22Rv1 (cell line): Measurements from ENCODE around the gene GOLGA8Q.
A peak's percentile ranks its signal among the peaks of the same experiment; 100 is the strongest.
"Not testable (repeated sequence)": the region's sequence is repeated elsewhere in the genome, so short reads cannot be mapped to it uniquely, and the experiment has no call there.

Experiments used
- H3K27ac ChIP-seq: fragments of 450-650 bp; 2 replicates; pipeline ENCODE4 v1.5.1; 2017
- CTCF ChIP-seq: fragments of 450-650 bp; IDR thresholded peaks from 2 replicates; pipeline ENCODE4 v1.5.1; 2017; ENCODE audit warnings: mild to moderate bottlenecking

GOLGA8Q gene, protein sequence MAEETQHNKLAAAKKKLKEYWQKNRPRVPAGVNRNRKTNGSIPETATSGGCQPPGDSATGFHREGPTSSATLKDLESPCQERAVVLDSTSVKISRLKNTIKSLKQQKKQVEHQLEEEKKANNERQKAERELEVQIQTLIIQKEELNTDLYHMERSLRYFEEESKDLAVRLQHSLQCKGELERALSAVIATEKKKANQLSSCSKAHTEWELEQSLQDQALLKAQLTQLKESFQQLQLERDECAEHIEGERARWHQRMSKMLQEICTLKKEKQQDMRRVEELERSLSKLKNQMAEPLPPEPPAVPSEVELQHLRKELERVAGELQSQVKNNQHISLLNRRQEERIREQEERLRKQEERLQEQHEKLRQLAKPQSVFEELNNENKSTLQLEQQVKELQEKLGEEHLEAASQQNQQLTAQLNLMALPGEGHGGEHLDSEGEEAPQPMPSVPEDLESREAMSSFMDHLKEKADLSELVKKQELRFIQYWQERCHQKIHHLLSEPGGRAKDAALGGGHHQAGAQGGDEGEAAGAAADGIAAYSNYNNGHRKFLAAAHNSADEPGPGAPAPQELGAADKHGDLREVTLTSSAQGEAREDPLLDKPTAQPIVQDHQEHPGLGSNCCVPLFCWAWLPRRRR

GRCh38 chr15:30551750-30552149, at the start of gene GOLGA8Q:
Gene GOLGA8Q (plus strand): TSS chr15:30552050. CDS start chr15:30552078, 28 bp downstream.
- not testable (repeated sequence) for H3K27ac ChIP-seq

DNA sequence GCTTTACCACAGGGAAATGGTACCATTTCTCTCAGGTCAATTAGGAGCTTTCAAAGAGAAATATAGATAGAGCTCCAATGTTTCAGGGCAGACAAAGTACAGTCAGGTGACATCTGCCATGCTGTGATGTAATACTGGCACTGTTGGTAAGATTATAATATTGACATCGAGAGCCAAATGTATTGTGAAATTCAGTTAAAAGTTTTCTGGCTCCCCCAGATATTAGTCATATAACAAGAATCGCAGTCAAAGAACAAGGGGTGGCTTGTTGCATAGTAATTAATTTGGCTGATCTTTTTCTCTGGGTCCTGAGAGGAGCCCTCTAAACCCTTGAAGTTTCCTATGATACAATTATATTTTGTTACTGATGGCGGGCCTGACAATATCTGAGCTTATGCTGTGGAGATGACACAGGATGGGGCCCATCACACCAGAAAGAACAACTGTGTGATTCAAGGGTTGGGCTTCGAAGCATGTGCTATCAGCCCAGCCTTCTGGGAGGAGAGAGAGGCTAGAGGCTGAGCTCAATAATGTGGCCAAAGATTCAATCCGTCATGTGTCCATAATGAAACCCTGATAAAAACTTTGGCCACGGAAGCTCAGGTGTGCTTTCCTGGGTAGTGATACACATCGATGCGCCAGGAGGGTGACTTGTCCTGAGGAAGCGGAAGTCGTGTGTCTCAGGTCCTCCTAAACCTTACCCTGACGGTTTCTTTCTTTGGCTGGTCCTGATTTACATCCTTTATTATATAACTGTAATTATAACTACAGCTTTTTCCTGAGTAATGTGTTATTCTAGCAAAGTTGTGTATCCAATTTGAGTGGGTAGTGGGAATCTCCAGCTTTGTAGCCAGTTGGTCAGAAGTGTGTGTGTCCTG, 48.7 kb upstream of the GOLGA8Q start:
- H3K27ac ChIP-seq = not testable (repeated sequence)

GRCh38 chr15:30504162-30504843, 47.5 kb upstream of the GOLGA8Q start:
- H3K27ac ChIP-seq = not testable (repeated sequence)

DNA sequence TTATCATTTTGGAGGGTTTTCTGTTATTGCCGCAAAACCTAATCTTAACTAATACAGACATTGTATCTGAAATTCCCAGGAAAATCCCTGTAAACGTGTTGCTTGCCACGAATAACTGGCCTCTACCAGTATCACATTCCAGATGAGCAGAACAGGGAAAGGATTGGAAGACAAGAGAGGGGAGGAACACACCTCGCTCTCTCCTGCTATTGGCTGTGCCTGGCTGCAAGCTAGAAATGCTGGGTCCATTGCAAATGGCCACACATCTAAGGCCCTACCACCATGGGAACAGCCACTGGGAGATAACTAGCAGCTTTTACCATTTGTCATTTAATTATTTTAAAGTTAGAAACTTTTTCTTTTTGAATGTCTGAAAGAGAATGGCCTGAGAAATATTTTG, 37.3 kb upstream of the GOLGA8Q start:
- H3K27ac ChIP-seq = not testable (repeated sequence)

DNA sequence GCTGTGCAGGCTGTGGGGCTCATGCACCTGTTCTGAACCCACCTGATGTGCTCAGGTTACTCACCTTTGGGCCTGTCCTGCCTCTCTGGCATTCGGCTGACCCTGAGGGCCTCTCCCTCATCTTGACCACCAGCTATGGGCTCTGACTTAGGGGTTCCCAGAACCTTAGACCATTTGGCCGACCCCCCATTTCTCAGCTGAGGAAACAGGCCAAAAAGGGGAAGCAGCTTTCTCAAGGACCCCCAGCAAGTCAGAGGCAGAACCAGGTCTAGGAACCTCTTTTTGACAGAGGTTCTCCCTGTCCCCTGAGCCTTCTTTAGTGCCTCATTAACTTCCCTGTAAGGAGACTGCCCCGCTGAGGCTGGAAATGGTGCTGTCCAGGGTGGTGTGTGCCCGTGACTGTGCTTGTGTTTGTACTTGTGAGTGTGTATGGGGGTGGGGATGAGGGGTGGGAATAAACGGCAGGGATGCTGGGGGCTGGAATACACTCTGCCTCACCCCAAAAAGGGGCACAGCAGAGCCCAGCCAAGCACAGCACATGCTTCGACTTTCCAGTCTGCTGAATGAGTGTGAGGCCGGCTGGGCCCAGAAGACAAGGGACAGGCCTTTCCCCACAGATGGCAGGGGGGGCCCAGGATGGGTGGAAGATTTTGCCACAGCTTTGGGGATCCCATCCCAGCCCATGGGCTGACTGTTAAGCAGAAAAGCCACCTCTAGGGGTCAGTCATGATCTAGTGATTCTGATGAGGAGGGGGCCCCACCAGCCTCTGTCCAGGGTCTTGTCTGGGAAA, 28.2 kb upstream of the GOLGA8Q start:
- H3K27ac ChIP-seq = not testable (repeated sequence)

DNA sequence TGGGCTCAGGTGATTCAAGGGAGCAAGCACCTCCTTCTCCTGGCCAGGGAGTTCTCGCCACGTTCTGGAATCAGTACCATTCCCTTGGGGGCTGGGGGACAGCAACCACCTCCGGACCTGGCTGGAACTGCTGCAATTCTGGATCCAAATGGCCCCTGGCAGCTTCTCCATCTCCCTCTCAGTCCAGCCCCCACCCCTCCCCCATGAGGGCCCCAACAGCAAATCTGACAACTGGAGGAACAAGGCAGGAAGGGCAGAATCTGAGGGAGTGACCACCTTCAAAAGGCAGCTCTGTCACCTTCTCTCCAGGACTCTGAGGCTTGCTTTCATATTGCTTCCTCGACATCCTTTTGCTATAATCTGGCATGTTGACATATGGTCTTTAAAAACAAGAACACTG, 25.9 kb upstream of the GOLGA8Q start:
- not testable (repeated sequence) for H3K27ac ChIP-seq

- H3K27ac ChIP-seq = not testable (repeated sequence)
Observed at GRCh38 chr15:30529049-30529448, 22.8 kb upstream of the GOLGA8Q start.

DNA sequence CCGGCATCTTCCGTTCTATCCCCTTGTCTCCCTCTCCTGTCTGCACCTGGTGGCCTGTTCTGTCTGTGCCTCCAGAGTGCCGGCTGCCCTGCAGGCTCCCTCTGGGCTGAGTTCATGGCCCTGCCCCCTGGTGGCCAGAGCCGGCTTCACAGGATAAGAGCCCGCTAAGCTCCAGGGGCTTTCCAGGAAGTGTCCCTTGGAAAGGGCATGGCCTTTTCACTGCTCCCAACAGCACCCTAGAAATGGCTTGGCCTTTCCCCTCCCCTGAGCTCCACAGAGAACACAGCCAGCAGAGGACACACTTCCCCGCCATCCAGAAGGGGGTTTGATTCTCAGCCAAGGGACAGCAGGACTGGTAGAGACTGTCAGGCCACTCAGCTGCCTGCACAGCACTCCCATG, 15.1 kb downstream of the GOLGA8Q start:
- TF ChIP-seq CTCF = peak; percentile 33
- not testable (repeated sequence) for H3K27ac ChIP-seq

DNA sequence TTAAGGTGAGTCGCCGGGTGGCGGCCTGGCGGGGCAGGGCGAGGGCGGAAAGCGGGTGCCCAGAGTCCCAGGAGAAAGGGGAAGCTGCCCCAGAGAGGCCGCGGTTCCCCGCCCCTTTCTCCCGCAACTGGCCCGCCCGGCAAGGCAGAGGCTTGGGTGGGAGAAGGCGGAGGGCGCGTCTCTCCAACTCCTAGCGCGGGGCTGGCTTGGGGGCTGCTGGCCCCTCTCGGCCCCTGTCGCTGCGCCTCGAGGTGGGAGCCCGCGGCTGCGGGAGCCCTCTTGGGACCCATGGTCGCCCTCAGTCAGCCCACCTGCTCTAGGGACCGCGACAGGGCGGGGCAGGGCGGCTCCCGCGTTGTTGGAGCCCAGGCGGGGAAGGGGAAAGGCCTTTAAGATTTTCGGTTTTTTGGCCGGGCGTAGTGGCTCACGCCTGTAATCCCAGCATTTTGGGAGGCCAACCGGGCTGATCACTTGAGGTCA, 21.2 kb downstream of the GOLGA8Q start:
- H3K27ac ChIP-seq = not testable (repeated sequence)

DNA sequence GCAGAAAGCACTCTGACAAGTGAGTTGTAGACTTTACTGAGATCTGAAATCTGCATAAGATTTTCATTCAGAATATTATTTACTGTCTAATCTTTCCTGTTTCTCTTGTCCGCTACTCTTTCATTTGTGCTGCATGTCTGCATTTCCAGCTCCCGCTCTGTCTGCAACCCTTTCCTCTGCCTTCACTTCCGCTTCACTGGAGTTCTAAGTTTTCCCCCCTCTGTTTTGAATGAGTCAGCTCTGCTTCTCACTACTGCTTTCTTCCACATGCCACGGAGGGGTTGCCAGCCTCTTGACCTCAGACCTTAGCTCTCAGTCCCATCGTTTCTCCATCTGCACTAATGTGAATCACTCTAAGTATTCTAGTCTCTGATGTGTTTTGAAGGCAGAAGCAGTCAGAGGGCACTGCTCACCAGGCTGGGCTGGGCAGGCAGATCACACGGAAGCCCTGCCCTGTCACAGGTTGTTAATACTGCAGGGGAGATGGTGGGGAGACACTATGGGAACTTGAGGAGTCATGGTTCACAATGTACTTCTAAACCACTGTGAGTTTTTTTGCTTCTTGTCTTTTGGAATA, 27.6 kb downstream of the GOLGA8Q start:
- not testable (repeated sequence) for H3K27ac ChIP-seq

DNA sequence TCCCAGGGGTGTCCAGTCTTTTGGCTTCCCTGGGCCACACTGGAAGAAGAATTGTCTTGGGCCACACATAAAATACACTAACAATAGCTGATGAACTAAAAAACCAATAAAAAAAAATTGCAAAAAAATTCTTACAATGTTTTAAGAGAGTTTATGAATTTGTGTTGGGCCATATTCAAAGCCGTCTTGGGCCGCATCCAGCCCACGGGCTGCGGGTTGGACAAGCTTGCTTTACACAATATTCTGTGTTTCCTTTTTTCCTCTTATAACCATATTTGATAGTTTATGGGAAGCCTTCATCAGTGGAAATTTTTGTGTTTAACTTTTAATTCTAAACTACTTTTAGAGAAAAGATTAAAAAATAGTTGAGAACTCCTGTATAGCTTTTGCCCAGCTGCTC, 28.9 kb downstream of the GOLGA8Q start:
- not testable (repeated sequence) for H3K27ac ChIP-seq

DNA sequence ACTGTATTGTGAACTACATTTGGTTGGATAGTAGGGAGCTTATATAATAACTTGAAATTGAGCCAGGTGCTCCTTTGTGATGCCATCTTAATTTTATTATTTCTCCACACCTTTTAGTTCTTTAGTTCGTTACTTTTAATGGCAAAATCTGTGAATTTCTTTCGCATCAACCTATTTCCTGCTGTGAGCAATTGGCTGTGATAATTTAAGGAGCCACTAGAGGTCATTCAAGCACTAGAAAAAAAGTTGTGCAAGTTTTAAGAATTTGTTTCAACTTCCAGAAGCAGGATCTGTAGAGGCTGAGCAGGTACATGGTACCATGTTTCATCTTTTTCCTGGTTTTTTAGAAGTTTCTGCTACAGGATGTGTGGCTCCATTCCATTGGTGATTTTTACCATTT, 47.1 kb downstream of the GOLGA8Q start:
- 0 out of 2 replicates have a peak, but pooled peaks have one; percentile 15 for TF ChIP-seq CTCF
- not testable (repeated sequence) for H3K27ac ChIP-seq

- H3K27ac ChIP-seq = not testable (repeated sequence)
Observed at GRCh38 chr15:30603796-30604195, 51.9 kb downstream of the GOLGA8Q start, which contains the start of gene GOLGA8H. Gene GOLGA8H (plus strand): TSS chr15:30604028. CDS start chr15:30604126, 98 bp downstream.
